HG02885 (cell line): ENCODE results near the gene CADM2.

Source experiments
- ATAC-seq: cut with Tn5 transposase; IDR thresholded peaks from one replicate; pipeline ENCODE4 v1.9.1; 2021; ENCODE audit warnings: mild to moderate bottlenecking; ENCODE audit not compliant: unreplicated experiment, poor library complexity

CADM2 gene

GRCh38 chr3:85737846-85738245, 779.1 kb downstream of the CADM2 start:
- ATAC-seq, result no peak

- ATAC-seq, result no peak
Observed at GRCh38 chr3:85740561-85740960, 781.8 kb downstream of the CADM2 start.

DNA sequence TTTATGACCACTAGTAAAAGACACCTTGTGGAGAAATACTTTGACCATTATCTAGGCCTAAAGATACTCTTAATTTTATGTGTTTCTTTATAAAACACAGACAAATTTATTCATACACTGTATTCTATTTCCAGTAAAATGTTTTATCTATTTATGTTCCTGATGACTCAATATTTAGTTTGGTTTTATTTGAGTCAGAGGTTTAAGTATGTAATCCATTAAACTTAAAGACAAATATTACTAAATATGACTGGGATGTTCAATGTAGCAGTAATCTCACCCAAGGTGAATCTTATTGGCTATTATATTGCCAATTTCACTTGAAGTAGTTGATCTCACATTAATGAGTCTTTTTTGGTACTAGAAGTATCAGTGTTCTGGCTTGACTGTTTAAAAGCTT, 799.7 kb downstream of the CADM2 start:
- ATAC-seq, result no peak

DNA sequence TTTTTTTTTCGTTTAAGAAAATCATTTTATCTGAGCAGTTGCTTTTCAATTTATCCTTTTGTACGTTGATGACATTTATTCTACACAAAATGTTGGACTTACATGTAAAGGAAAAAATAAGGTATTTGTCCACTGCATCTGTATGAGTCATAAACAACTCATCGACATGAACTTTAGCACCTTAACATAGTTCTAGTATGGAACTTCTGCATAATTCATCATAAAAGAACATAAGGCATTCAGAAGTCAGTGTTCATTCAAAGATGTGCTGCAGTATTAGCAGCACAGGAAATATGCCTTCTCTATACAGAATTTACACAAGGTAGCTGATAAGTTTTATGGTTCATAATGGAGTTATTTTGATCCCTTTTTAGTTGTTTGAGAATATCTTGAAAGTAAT, 801.6 kb downstream of the CADM2 start:
- no peak for ATAC-seq

GRCh38 chr3:85780806-85781205, 822.0 kb downstream of the CADM2 start:
- no peak for ATAC-seq

DNA sequence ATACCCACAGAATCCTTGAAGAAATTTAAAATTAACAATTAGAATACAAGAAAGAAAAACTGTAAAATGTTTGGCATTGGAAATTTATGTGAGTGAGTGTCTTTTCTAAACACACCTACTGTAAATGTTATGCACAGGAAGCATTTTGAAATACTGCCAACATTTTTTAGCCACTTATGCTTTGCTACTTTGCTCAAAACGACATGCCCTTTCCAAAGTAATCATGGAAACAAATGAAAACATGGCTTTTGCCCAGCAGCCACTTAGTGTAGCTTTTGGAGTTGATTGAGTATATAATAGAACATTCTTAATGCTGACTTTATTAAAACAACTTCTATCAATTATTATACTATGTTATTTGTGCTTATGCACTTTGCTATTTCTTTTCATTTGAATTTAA, 823.0 kb downstream of the CADM2 start:
- ATAC-seq, result no peak

- no peak for ATAC-seq
Observed at GRCh38 chr3:85783291-85783690, 824.5 kb downstream of the CADM2 start.

GRCh38 chr3:85785766-85786165, 827.0 kb downstream of the CADM2 start:
- no peak for ATAC-seq

DNA sequence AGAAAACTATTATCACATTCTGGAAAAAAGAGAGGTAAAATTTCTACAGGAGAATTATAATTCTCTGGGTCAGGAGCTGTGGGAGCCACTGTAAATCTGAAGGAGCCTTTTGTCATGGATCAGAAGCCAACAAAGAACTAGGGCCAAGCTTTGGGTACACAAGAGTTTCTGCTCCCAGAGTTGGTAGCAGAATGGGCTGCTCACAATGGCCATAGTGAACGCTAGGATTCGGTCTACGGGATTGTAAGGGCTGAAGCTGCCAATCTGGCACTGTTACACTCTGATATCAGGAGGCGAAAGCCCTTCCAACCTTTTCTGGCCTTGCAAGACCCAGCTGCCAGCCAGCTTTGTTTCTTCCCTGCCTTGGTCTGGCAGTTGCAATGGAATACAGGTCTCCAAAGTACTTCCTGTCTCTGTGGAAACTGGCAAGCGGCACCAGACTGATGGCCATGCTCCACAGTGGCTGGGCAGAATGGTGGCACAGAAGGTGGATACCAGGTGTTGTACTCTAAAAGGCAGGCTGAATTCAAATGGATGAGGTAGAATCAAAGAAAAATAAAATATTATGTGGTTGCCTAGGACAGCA, 831.7 kb downstream of the CADM2 start:
- no peak for ATAC-seq

DNA sequence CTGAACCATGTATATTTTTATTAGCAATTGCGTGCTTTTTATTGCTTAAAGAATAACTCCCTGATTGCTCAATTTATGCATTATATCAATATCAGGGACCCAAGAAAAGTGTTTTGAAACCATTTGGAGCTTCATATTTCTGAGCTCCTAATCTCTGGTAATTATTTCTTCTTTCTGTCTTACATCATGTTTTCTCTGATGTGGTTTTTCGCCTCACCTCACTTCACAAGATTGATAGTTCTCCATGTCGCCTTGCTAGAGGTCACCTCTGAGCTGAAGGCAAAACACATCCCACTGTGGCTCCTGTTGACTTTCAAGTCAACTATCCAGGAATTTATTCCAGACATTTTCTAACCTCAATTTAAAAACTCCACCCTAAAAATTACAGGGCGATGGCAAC, 837.4 kb downstream of the CADM2 start:
- no peak for ATAC-seq

DNA sequence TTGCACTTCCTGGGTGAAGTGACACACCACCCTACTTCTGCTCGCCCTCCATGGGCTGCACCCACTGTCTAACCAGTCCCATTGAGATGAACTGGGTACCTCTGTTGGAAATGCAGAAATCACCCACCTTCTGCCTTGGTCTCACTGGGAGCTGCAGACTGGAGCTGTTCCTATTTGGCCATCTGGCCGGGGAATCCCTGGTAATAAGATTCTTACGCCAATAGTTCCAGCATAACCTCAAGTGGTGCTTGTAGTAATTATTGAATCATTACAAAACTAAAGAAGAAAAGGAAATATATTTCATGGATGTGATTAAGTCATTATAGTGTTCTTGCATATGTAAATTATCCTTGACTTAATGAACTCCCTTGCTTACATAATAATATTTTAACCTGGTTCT, 841.9 kb downstream of the CADM2 start:
- ATAC-seq, result no peak

DNA sequence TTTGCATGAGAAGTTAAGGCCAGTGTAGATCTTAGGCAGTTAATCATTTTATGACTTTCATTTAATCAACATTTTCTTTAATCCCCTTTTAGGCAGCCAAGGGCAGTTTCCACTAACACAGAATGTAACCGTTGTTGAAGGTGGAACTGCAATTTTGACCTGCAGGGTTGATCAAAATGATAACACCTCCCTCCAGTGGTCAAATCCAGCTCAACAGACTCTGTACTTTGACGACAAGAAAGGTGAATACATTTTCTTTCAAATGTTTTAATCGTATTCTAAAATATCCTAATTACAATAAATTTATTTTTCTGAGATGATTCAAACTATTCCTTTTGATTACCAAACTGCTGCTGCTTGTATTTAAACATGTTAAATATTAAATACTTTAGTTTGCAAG, 843.2 kb downstream of the CADM2 start:
- no peak for ATAC-seq

GRCh38 chr3:85808755-85809154, 850.0 kb downstream of the CADM2 start:
- ATAC-seq, result no peak

- ATAC-seq, result peak; percentile 91
Observed at GRCh38 chr3:85821130-85821756, 862.5 kb downstream of the CADM2 start.

GRCh38 chr3:85835857-85836440, 877.2 kb downstream of the CADM2 start:
- no peak for ATAC-seq

DNA sequence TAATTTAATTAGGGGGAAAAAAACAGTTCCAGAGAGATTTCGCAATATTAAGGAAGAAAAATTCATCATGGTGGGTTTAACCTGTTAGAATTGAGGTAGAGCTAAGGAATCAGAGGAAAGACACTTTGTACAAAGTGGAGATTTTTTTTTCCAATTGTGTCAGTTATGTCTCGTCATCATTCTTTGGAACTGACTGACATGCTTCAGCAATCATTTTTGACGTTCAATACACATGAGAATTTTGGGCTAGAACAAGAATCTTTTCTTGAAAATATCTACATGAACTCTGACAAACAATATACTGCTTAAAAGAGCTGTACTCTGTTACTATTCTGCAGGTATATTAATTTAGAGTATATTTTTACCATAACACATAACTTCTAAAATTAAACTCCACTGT, 878.6 kb downstream of the CADM2 start:
- no peak for ATAC-seq

GRCh38 chr3:85838921-85839320, 880.1 kb downstream of the CADM2 start:
- no peak for ATAC-seq

DNA sequence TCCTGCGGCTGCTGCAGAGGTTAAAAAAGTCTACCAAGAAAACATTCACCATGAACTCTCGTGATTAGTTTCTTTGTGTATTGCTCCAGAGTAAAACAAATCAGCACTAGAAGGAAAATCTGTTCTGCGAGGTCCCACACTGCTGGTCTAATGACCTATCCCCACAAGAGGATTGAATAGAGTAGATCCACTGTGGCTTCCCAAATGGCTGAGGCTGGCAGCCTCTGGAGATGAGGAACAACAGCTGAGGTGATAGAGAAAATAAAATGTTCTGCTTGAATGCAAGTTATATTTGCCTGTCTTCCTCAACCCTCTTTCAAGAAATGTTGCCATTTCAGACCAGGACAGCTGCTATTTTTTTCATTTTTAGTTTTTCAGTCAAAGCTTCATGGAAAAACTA, 883.3 kb downstream of the CADM2 start:
- ATAC-seq, result no peak

- no peak for ATAC-seq
Observed at GRCh38 chr3:85846940-85847339, 888.2 kb downstream of the CADM2 start.

DNA sequence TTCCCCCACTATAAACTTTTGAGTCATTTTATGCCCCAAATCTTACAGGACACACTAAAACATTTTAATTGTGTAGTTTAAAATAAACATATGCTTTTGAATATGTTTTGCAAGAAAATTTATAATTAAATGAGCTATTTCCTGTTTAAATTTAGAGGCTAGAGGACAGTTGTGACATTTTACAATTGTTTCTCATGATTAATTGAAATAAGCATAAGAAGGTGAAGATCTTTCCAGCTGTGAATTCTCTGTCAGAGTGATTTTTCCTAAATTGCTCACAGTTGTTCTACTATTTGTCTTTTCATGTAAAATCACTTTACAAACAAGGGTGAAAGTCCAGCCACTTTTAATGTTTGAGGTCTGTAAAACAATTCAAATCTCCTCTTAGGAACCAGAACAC, 892.3 kb downstream of the CADM2 start:
- no peak for ATAC-seq

- no peak for ATAC-seq
Observed at GRCh38 chr3:85853805-85854204, 895.0 kb downstream of the CADM2 start.

DNA sequence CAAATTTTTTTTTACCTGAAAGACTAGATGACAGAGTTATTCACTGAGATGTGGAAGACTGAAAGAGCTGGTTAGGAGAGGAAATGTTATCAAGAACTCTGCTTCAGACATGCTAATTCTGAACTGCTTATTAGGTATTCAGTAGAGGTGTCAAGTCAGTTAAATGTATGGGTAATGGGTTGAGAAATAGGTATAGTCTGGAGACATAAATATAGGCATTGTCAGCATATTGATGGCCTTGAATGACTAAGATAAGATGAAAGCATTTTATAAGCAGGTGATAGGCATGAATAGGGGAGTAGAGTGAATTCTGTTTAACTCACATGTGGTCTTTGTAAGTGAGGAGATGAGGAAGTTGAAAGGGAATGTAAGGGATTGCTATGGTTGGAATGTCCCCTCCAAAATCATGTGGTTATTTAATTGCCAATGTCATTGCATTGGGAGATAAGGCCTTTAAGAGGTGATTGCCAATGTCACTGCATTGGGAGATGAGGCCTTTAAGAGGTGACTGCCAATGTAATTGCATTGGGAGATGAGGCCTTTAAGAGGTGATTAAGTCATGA, 904.2 kb downstream of the CADM2 start:
- ATAC-seq, result no peak
